Liver (tissue), 9 donors: ENCODE data around the gene PALD1. TPM values are rescaled to one million over a fixed set of nuclear protein-coding genes. Genes with fewer than 3 reads are reported as not detected.

ENCODE experiments used
- DNase-seq: peaks from one replicate; pipeline ENCODE4 v3.0.0-alpha.2; 2017; ENCODE audit warnings: low spot score
- H3K27ac ChIP-seq, 2 donors: one replicate each; pipeline ENCODE4 v1.7.0; 2013; ENCODE audit warnings: inconsistent platforms in 2 of 2, low read length in 2 of 2, control low read depth in 1 of 2, low read depth in 1 of 2, mild to moderate bottlenecking in 1 of 2
- H3K27me3 ChIP-seq, 4 donors: one replicate each; pipeline versions ENCODE4 v1.6.1 to v1.7.0; 2013; ENCODE audit warnings: low read length in 3 of 4, inconsistent platforms in 1 of 4, mild to moderate bottlenecking in 1 of 4, moderate library complexity in 1 of 4; ENCODE audit not compliant: control insufficient read depth in 4 of 4, insufficient read depth in 4 of 4
- H3K36me3 ChIP-seq, 4 donors: one replicate each; pipeline versions ENCODE4 v1.6.1 to v1.7.0; 2013; ENCODE audit warnings: low read length in 3 of 4, mild to moderate bottlenecking in 3 of 4, low read depth in 1 of 4, moderate library complexity in 1 of 4; ENCODE audit not compliant: control insufficient read depth in 4 of 4, insufficient read depth in 3 of 4
- H3K4me1 ChIP-seq, 4 donors: one replicate each; pipeline versions ENCODE4 v1.6.1 to v1.7.0; 2013; ENCODE audit warnings: low read length in 3 of 4, mild to moderate bottlenecking in 3 of 4, moderate library complexity in 1 of 4; ENCODE audit not compliant: control insufficient read depth in 4 of 4, insufficient read depth in 4 of 4
- H3K4me3 ChIP-seq, 3 donors: one replicate each; pipeline versions ENCODE4 v1.6.1 to v1.7.0; 2013; ENCODE audit warnings: low read length in 3 of 3, control low read depth in 1 of 3, low read depth in 1 of 3, mild to moderate bottlenecking in 1 of 3
- H3K9ac ChIP-seq, 2 donors: one replicate each; pipeline ENCODE4 v1.7.0; 2013; ENCODE audit warnings: low read length in 2 of 2, mild to moderate bottlenecking in 2 of 2, moderate library complexity in 2 of 2, control low read depth in 1 of 2, low read depth in 1 of 2
- H3K9me3 ChIP-seq, 4 donors: one replicate each; pipeline versions ENCODE4 v1.6.1 to v1.7.0; 2013; ENCODE audit warnings: low read length in 3 of 4; ENCODE audit not compliant: control insufficient read depth in 4 of 4
- EGR1 ChIP-seq, 2 donors: IDR thresholded peaks; 2 replicates each; pipeline ENCODE4 v1.6.1; 2016 to 2018; ENCODE audit warnings: antibody characterized with exemption in 2 of 2, low read depth in 2 of 2
- FOXA1 ChIP-seq: IDR thresholded peaks from 2 replicates; pipeline ENCODE4 v1.6.1; 2016; ENCODE audit warnings: antibody characterized with exemption
- FOXA2 ChIP-seq: IDR thresholded peaks from 2 replicates; pipeline ENCODE4 v1.6.1; 2016; ENCODE audit warnings: antibody characterized with exemption
- GABPA ChIP-seq, 2 donors: IDR thresholded peaks in 1 of 2; conservative IDR thresholded peaks in 1 of 2; 2 replicates each; pipeline ENCODE4 v1.6.1; 2016; ENCODE audit warnings: antibody characterized with exemption in 2 of 2, mild to moderate bottlenecking in 1 of 2, moderate library complexity in 1 of 2
- HNF4A ChIP-seq, 2 donors: conservative IDR thresholded peaks; 2 replicates each; pipeline ENCODE4 v1.6.1; 2016; ENCODE audit warnings: antibody characterized with exemption in 2 of 2, mild to moderate bottlenecking in 2 of 2
- HNF4G ChIP-seq: IDR thresholded peaks from 2 replicates; pipeline ENCODE4 v1.6.1; 2016; ENCODE audit warnings: antibody characterized with exemption
- JUND ChIP-seq, 2 donors: IDR thresholded peaks; 2 replicates each; pipeline ENCODE4 v1.6.1; 2016; ENCODE audit warnings: antibody characterized with exemption in 2 of 2
- NR2F2 ChIP-seq: IDR thresholded peaks from 2 replicates; pipeline ENCODE4 v1.6.1; 2016; ENCODE audit warnings: antibody characterized with exemption
- RAD21 ChIP-seq, 2 donors: IDR thresholded peaks; 2 replicates each; pipeline ENCODE4 v1.6.1; 2016; ENCODE audit warnings: antibody characterized with exemption in 2 of 2, mild to moderate bottlenecking in 2 of 2
- RXRA ChIP-seq, 2 donors: IDR thresholded peaks; 2 replicates each; pipeline ENCODE4 v1.6.1; 2017 to 2018; ENCODE audit warnings: antibody characterized with exemption in 2 of 2, mild to moderate bottlenecking in 1 of 2
- SP1 ChIP-seq: IDR thresholded peaks from 2 replicates; pipeline ENCODE4 v1.6.1; 2018; ENCODE audit warnings: antibody characterized with exemption, mild to moderate bottlenecking
- TAF1 ChIP-seq: conservative IDR thresholded peaks from 2 replicates; pipeline ENCODE4 v1.6.1; 2016; ENCODE audit warnings: antibody characterized with exemption, mild to moderate bottlenecking
- YY1 ChIP-seq: IDR thresholded peaks from 2 replicates; pipeline ENCODE4 v1.6.1; 2016; ENCODE audit warnings: antibody characterized with exemption, mild to moderate bottlenecking
- WGBS: extraction: QIAGEN DNeasy Blood & Tissue Kit; methylation state at CpG from one replicate; pipeline ENCODE4 v1.1.7; 2013; 5-methylcytosine and 5-hydroxymethylcytosine counted together
- polyA plus RNA-seq, 2 donors: library from polyadenylated mRNA; stranded (reverse) in 1 of 2; unstranded in 1 of 2; fragments of 200-250 nt in 1 of 2; fragments of >200 nt in 1 of 2; fragmentation: Nextera tagmentation in 1 of 2; extraction: Ambion mirVana in 1 of 2; gene quantifications; one replicate each; pipeline versions ENCODE4 v1.2.1 to v1.2.3, GENCODE V29; 2013 to 2015
- total RNA-seq, 2 donors: library from RNA; depleted of rRNA; stranded (reverse); fragments of >200 nt; gene quantifications; one replicate each; pipeline ENCODE4 v1.2.3, GENCODE V29; 2014
- TF ChIP-seq, protein P1 (sequence below): IDR thresholded peaks from 2 replicates; pipeline ENCODE4 v1.6.1; 2016; ENCODE audit warnings: antibody characterized with exemption
- TF ChIP-seq, protein P2 (sequence below): IDR thresholded peaks from 2 replicates; pipeline ENCODE4 v1.6.1; 2016; ENCODE audit warnings: antibody characterized with exemption, mild to moderate bottlenecking
- TF ChIP-seq, protein P3 (sequence below): IDR thresholded peaks from 2 replicates; pipeline ENCODE4 v1.6.1; 2016; ENCODE audit warnings: antibody characterized with exemption
- TF ChIP-seq, protein P4 (sequence below): fragments of 150-350 bp; IDR thresholded peaks from 2 replicates; pipeline ENCODE4 v1.5.1; 2017; ENCODE audit warnings: improper control_type of control experiment, low read depth, low read length; ENCODE audit not compliant: missing input control
- TF ChIP-seq, protein P5 (sequence below): IDR thresholded peaks from 2 replicates; pipeline ENCODE4 v1.6.1; 2016; ENCODE audit warnings: antibody characterized with exemption
- donor health status: healthy.
- donor health status: healthy.
- donor health status: healthy.
- donor health status: healthy.
- donor health status: healthy.

The PALD1 gene
- total and polyA plus RNA-seq, 4 donors = 0.72 to 4.2 (median 1.4) TPM

DNA sequence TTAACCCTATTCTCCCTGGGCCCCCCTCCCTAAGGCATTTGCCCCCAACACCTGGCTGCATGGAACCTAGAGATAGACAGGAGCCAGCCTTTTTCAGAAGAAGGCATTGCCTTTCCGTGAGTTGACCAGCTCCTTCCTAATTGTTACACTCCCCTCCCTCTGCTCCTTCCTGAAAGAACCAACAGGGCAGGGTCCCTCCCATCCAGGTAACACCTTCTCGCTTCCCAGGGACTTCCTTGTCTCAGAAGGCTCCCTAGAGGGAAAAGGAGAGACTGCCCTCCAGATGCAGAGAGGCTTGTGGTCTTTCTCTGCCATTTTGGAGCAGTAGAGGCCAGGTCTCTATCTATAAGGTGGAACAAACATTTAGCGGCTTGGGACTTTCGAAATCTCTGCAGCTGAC lies 31.9 kb downstream of the PALD1 start:
- Histone ChIP-seq H3K9ac (no peak overlapping the region), H3K27ac (no peak overlapping the region)
- WGBS = 83% methylated on average over 4 of the region's 4 CpGs

More for the DNA sequence above, 31.9 kb downstream of the PALD1 start:
- Histone ChIP-seq H3K4me1 (peaks cover 0 to 11% (median 4%) of the 10 kb centered on the region in 4 donors), H3K4me3 (no peak overlapping the region), H3K36me3 (no peaks in the 10 kb centered on the region), H3K27me3 (no peaks in the 10 kb centered on the region), H3K9me3 (no peaks in the 10 kb centered on the region)
- TF ChIP-seq YY1 = no peak
- TF ChIP-seq, protein P1, sequence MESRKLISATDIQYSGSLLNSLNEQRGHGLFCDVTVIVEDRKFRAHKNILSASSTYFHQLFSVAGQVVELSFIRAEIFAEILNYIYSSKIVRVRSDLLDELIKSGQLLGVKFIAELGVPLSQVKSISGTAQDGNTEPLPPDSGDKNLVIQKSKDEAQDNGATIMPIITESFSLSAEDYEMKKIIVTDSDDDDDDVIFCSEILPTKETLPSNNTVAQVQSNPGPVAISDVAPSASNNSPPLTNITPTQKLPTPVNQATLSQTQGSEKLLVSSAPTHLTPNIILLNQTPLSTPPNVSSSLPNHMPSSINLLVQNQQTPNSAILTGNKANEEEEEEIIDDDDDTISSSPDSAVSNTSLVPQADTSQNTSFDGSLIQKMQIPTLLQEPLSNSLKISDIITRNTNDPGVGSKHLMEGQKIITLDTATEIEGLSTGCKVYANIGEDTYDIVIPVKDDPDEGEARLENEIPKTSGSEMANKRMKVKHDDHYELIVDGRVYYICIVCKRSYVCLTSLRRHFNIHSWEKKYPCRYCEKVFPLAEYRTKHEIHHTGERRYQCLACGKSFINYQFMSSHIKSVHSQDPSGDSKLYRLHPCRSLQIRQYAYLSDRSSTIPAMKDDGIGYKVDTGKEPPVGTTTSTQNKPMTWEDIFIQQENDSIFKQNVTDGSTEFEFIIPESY = no peak
- TF ChIP-seq SP1 = no peak
- TF ChIP-seq, protein P2, sequence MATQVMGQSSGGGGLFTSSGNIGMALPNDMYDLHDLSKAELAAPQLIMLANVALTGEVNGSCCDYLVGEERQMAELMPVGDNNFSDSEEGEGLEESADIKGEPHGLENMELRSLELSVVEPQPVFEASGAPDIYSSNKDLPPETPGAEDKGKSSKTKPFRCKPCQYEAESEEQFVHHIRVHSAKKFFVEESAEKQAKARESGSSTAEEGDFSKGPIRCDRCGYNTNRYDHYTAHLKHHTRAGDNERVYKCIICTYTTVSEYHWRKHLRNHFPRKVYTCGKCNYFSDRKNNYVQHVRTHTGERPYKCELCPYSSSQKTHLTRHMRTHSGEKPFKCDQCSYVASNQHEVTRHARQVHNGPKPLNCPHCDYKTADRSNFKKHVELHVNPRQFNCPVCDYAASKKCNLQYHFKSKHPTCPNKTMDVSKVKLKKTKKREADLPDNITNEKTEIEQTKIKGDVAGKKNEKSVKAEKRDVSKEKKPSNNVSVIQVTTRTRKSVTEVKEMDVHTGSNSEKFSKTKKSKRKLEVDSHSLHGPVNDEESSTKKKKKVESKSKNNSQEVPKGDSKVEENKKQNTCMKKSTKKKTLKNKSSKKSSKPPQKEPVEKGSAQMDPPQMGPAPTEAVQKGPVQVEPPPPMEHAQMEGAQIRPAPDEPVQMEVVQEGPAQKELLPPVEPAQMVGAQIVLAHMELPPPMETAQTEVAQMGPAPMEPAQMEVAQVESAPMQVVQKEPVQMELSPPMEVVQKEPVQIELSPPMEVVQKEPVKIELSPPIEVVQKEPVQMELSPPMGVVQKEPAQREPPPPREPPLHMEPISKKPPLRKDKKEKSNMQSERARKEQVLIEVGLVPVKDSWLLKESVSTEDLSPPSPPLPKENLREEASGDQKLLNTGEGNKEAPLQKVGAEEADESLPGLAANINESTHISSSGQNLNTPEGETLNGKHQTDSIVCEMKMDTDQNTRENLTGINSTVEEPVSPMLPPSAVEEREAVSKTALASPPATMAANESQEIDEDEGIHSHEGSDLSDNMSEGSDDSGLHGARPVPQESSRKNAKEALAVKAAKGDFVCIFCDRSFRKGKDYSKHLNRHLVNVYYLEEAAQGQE = no peak
- no peak for TF ChIP-seq RAD21 (IDR thresholded peaks at IDR 0.05)
- TF ChIP-seq TAF1 = no peak
- no peak for TF ChIP-seq JUND (IDR thresholded peaks at IDR 0.05)
- no peak for TF ChIP-seq FOXA2
- no peak for TF ChIP-seq FOXA1
- no peak for TF ChIP-seq RXRA (IDR thresholded peaks at IDR 0.05)
- TF ChIP-seq NR2F2 = no peak
- no peak for TF ChIP-seq HNF4G
- TF ChIP-seq, protein P3, sequence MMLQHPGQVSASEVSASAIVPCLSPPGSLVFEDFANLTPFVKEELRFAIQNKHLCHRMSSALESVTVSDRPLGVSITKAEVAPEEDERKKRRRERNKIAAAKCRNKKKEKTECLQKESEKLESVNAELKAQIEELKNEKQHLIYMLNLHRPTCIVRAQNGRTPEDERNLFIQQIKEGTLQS = no peak
- no peak for TF ChIP-seq GABPA (IDR thresholded peaks at IDR 0.05 in 1 of 2, conservative IDR thresholded peaks at IDR 0.05 in 1 of 2)
- TF ChIP-seq HNF4A (conservative IDR thresholded peaks at IDR 0.05) = no peak
- TF ChIP-seq EGR1 (IDR thresholded peaks at IDR 0.05; ENCODE audit: low read depth in 2 of 2) = no peak
- TF ChIP-seq, protein P4, sequence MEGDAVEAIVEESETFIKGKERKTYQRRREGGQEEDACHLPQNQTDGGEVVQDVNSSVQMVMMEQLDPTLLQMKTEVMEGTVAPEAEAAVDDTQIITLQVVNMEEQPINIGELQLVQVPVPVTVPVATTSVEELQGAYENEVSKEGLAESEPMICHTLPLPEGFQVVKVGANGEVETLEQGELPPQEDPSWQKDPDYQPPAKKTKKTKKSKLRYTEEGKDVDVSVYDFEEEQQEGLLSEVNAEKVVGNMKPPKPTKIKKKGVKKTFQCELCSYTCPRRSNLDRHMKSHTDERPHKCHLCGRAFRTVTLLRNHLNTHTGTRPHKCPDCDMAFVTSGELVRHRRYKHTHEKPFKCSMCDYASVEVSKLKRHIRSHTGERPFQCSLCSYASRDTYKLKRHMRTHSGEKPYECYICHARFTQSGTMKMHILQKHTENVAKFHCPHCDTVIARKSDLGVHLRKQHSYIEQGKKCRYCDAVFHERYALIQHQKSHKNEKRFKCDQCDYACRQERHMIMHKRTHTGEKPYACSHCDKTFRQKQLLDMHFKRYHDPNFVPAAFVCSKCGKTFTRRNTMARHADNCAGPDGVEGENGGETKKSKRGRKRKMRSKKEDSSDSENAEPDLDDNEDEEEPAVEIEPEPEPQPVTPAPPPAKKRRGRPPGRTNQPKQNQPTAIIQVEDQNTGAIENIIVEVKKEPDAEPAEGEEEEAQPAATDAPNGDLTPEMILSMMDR = no peak
- TF ChIP-seq, protein P5, sequence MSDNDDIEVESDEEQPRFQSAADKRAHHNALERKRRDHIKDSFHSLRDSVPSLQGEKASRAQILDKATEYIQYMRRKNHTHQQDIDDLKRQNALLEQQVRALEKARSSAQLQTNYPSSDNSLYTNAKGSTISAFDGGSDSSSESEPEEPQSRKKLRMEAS = no peak
- no peak for DNase-seq
